Stimulated activated naive CD4-positive, alpha-beta T cell (primary cell): Measurements from ENCODE around the gene JUND.

ENCODE experiments used
- DNase-seq, 6 experiments: peaks; one replicate each; lab custom pipeline; 2025; lab: John Stamatoyannopoulos, UW

JUND gene

GRCh38 chr19:18269070-18269723, 12.2 kb downstream of the JUND start:
- no peak for DNase-seq

- no peak for DNase-seq
Observed at GRCh38 chr19:18266771-18267686, 14.4 kb downstream of the JUND start.

GRCh38 chr19:18265582-18265981, 15.8 kb downstream of the JUND start:
- DNase-seq = no peak

- no peak for DNase-seq
Observed at GRCh38 chr19:18264971-18265540, 16.4 kb downstream of the JUND start.

- no peak for DNase-seq
Observed at GRCh38 chr19:18264137-18264854, 17.1 kb downstream of the JUND start.

GRCh38 chr19:18263324-18264136, 17.9 kb downstream of the JUND start:
- DNase-seq = no peak

GRCh38 chr19:18262917-18263316, 18.5 kb downstream of the JUND start:
- DNase-seq = no peak

GRCh38 chr19:18262144-18262543, 19.3 kb downstream of the JUND start:
- DNase-seq = no peak

GRCh38 chr19:18261474-18261873, 19.9 kb downstream of the JUND start:
- DNase-seq = no peak

GRCh38 chr19:18259893-18260292, 21.5 kb downstream of the JUND start:
- DNase-seq = no peak

- DNase-seq = no peak
Observed at GRCh38 chr19:18257503-18258470, 23.6 kb downstream of the JUND start.

GRCh38 chr19:18254546-18255503, 26.6 kb downstream of the JUND start:
- DNase-seq = no peak

GRCh38 chr19:18253716-18254115, 27.7 kb downstream of the JUND start:
- no peak for DNase-seq

GRCh38 chr19:18253130-18253529, 28.3 kb downstream of the JUND start:
- no peak for DNase-seq

- no peak for DNase-seq
Observed at GRCh38 chr19:18252370-18252717, 29.1 kb downstream of the JUND start.

- DNase-seq = peak; percentile 57 to 88 (median 76)
Observed at GRCh38 chr19:18251587-18252369, 29.6 kb downstream of the JUND start.

GRCh38 chr19:18249834-18250233, 31.6 kb downstream of the JUND start:
- no peak for DNase-seq

GRCh38 chr19:18245297-18245696, 36.1 kb downstream of the JUND start:
- DNase-seq = no peak
